Endodermal cell (in vitro differentiated cells): ENCODE results near the gene GZMB. TPM values are rescaled to one million over a fixed set of nuclear protein-coding genes. Genes with fewer than 3 reads are reported as not detected.

Experiments used
- DNase-seq: peaks from one replicate; pipeline ENCODE4 v3.0.0-alpha.2; 2017
- H3K27ac ChIP-seq: 2 replicates; pipeline ENCODE4 v1.5.1; 2013; ENCODE audit warnings: mild to moderate bottlenecking, low read depth, low read length, moderate library complexity
- H3K27me3 ChIP-seq: 2 replicates; pipeline ENCODE4 v1.6.1; 2013; ENCODE audit warnings: mild to moderate bottlenecking, low read length, moderate library complexity; ENCODE audit not compliant: insufficient read depth, control insufficient read depth, poor library complexity, severe bottlenecking
- H3K36me3 ChIP-seq: 2 replicates; pipeline ENCODE4 v1.7.0; 2013; ENCODE audit warnings: mild to moderate bottlenecking, low read length, moderate library complexity; ENCODE audit not compliant: control insufficient read depth, insufficient read depth
- H3K4me1 ChIP-seq: one replicate; pipeline ENCODE4 v1.7.0; 2013; ENCODE audit warnings: low read length; ENCODE audit not compliant: control insufficient read depth, insufficient read depth
- H3K4me3 ChIP-seq: 2 replicates; pipeline ENCODE4 v1.5.1; 2013; ENCODE audit warnings: mild to moderate bottlenecking, low read length, moderate library complexity
- H3K9ac ChIP-seq: 2 replicates; pipeline ENCODE4 v1.6.1; 2013; ENCODE audit warnings: mild to moderate bottlenecking, low read length, moderate library complexity; ENCODE audit not compliant: poor library complexity, severe bottlenecking; ENCODE audit errors: extremely low read depth
- H3K9me3 ChIP-seq: 2 replicates; pipeline ENCODE4 v1.6.1; 2013; ENCODE audit warnings: mild to moderate bottlenecking, low read length, moderate library complexity; ENCODE audit not compliant: control insufficient read depth
- H3K27ac Mint-ChIP-seq: 2 replicates; pipeline ENCODE4 v1.8.0; 2020; ENCODE audit warnings: mixed read lengths
- H3K27me3 Mint-ChIP-seq: 2 replicates; pipeline ENCODE4 v1.8.0; 2021; ENCODE audit warnings: mild to moderate bottlenecking, mixed read lengths; ENCODE audit not compliant: insufficient read depth
- H3K36me3 Mint-ChIP-seq: 2 replicates; pipeline ENCODE4 v1.8.0; 2020; ENCODE audit warnings: low read depth, mixed read lengths
- H3K4me1 Mint-ChIP-seq: 2 replicates; pipeline ENCODE4 v1.8.0; 2020; ENCODE audit warnings: mixed read lengths
- H3K4me3 Mint-ChIP-seq: 2 replicates; pipeline ENCODE4 v1.8.0; 2020; ENCODE audit warnings: mild to moderate bottlenecking, moderate library complexity, mixed read lengths
- H3K9me3 Mint-ChIP-seq: 2 replicates; pipeline ENCODE4 v1.8.0; 2020; ENCODE audit warnings: mild to moderate bottlenecking, mixed read lengths
- WGBS, 2 experiments: methylation state at CpG; one replicate each; pipeline versions ENCODE4 v1.1.5 to v1.1.7; 2013; ENCODE audit warnings: missing lambda C conversion rate in 2 of 2, mixed read lengths in 1 of 2; ENCODE audit not compliant: insufficient coverage in 1 of 2, insufficient read length in 1 of 2; 5-methylcytosine and 5-hydroxymethylcytosine counted together
- long read RNA-seq, 4 experiments: library from polyadenylated mRNA in 2 of 4; library from RNA in 1 of 4; library from capped mRNA in 1 of 4; stranded (forward) in 3 of 4; unstranded in 1 of 4; transcript quantifications; one replicate each; pipeline ENCODE4 v2.0.0, GENCODE V29; 2020 to 2021; ENCODE audit warnings: inconsistent platforms in 1 of 4
- polyA plus RNA-seq, 2 experiments: library from polyadenylated mRNA; stranded (reverse); fragments of 50-300 nt; gene quantifications; one replicate each; pipeline ENCODE4 v1.2.3, GENCODE V29; 2013
- total RNA-seq, 2 donors: library from RNA; stranded (reverse); fragmentation: NEBNext Ultra II Directional in 1 of 2; extraction: Animal tissue kit (Norgen Biotek cat#: 25700) in 1 of 2; gene quantifications; 2 replicates in 1 of 2; 3 replicates in 1 of 2; pipeline ENCODE4 v1.2.1, GENCODE V29; 2021
- TF ChIP-seq, protein P1 (sequence below): fragments of 200-600 bp; sonication (generic); conservative IDR thresholded peaks from 2 replicates; pipeline ENCODE4 v1.5.0; 2021; ENCODE audit warnings: antibody characterized with exemption, mild to moderate bottlenecking

The GZMB gene, protein sequence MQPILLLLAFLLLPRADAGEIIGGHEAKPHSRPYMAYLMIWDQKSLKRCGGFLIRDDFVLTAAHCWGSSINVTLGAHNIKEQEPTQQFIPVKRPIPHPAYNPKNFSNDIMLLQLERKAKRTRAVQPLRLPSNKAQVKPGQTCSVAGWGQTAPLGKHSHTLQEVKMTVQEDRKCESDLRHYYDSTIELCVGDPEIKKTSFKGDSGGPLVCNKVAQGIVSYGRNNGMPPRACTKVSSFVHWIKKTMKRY
- not detected for total RNA-seq
- polyA plus RNA-seq (2013, experiment 1 of 2), result not detected
- polyA plus RNA-seq (2013, experiment 2 of 2), result not detected
- long read RNA-seq, experiment 1, result 0 reads
- long read RNA-seq, experiment 2, result 0 reads
- long read RNA-seq, experiment 3, result 0 reads
- long read RNA-seq, experiment 4, result 0 reads

- H3K4me3 ChIP-seq, result no peak within 1 kb of the TSS
- H3K4me1 ChIP-seq, result no peaks in the 10 kb centered on the region
- Mint-ChIP-seq H3K4me3 (no peak within 1 kb of the TSS), H3K27me3 (no peaks in the 10 kb centered on the region), H3K36me3 (no peaks in the 10 kb centered on the region), H3K4me1 (no peaks in the 10 kb centered on the region), H3K27ac (no peak within 1 kb of the TSS), H3K9me3 (no peaks in the 10 kb centered on the region)
- H3K27me3 ChIP-seq, result no peaks in the 10 kb centered on the region
- no peak within 1 kb of the TSS for H3K27ac ChIP-seq
- no peak for DNase-seq
- TF ChIP-seq, protein P1, sequence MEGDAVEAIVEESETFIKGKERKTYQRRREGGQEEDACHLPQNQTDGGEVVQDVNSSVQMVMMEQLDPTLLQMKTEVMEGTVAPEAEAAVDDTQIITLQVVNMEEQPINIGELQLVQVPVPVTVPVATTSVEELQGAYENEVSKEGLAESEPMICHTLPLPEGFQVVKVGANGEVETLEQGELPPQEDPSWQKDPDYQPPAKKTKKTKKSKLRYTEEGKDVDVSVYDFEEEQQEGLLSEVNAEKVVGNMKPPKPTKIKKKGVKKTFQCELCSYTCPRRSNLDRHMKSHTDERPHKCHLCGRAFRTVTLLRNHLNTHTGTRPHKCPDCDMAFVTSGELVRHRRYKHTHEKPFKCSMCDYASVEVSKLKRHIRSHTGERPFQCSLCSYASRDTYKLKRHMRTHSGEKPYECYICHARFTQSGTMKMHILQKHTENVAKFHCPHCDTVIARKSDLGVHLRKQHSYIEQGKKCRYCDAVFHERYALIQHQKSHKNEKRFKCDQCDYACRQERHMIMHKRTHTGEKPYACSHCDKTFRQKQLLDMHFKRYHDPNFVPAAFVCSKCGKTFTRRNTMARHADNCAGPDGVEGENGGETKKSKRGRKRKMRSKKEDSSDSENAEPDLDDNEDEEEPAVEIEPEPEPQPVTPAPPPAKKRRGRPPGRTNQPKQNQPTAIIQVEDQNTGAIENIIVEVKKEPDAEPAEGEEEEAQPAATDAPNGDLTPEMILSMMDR, result no peak
- H3K36me3 ChIP-seq, result no peaks in the 10 kb centered on the region
- no peaks in the 10 kb centered on the region for H3K9me3 ChIP-seq
- 82 to 84% methylated on average over 2 of the region's 2 CpGs for WGBS, 2 experiments
- no peak within 1 kb of the TSS for H3K9ac ChIP-seq
Observed at GRCh38 chr14:24634158-24634557, at the start of gene GZMB. GZMB (minus strand) TSS chr14:24634190; CDS start chr14:24634160, 30 bp downstream.

DNA sequence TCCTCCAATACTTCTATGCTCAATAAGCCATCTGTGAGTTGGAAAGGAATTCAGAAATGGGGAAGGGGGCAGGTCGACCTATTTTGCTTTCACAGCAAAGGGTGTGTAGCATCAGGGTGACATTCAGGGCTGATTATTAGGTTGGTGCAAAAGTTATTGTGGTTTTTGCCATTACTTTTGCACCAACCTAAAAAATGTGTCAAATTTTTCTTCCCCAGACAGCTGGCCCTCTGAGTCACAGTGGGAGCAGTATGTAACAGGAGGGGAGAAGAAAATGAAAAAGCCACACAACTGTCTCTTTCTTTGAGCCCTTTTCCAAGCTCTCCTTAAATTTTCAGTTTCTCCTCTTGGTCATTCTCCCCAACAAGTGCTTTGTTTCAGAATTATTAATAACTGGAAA, 47.1 kb upstream of the GZMB start:
- no peak overlapping the region for H3K4me3 ChIP-seq
- peaks cover 2% of the 10 kb centered on the region for H3K4me1 Mint-ChIP-seq
- WGBS, 2 experiments, result 67% methylated on average over 1 of the region's 1 CpG; no CpG with 5 or more reads in 1 of the 2 experiments
- no peaks in the 10 kb centered on the region for H3K27me3 ChIP-seq
- no peaks in the 10 kb centered on the region for H3K36me3 Mint-ChIP-seq
- H3K27ac ChIP-seq, result no peak overlapping the region
- no peaks in the 10 kb centered on the region for H3K9me3 Mint-ChIP-seq
- peaks cover 13% of the 10 kb centered on the region for H3K27me3 Mint-ChIP-seq
- no peak for DNase-seq
- no peak overlapping the region for H3K27ac Mint-ChIP-seq
- no peaks in the 10 kb centered on the region for H3K36me3 ChIP-seq
- no peaks in the 10 kb centered on the region for H3K9me3 ChIP-seq
- H3K4me1 ChIP-seq, result no peaks in the 10 kb centered on the region
- no peak overlapping the region for H3K4me3 Mint-ChIP-seq
- TF ChIP-seq, protein P1, result no peak
- H3K9ac ChIP-seq, result no peak overlapping the region

- TF ChIP-seq, protein P1, result no peak
- no peak overlapping the region for H3K27ac Mint-ChIP-seq
- 85 to 90% methylated on average over 3 to 4 of the region's 4 CpGs for WGBS, 2 experiments
- Histone ChIP-seq H3K4me1 (no peaks in the 10 kb centered on the region), H3K9me3 (no peaks in the 10 kb centered on the region), H3K27me3 (no peaks in the 10 kb centered on the region), H3K36me3 (no peaks in the 10 kb centered on the region), H3K4me3 (no peak overlapping the region), H3K27ac (no peak overlapping the region), H3K9ac (no peak overlapping the region)
- no peaks in the 10 kb centered on the region for H3K9me3 Mint-ChIP-seq
- H3K27me3 Mint-ChIP-seq, result peaks cover 16% of the 10 kb centered on the region
- H3K4me3 Mint-ChIP-seq, result no peak overlapping the region
- H3K36me3 Mint-ChIP-seq, result no peaks in the 10 kb centered on the region
- peaks cover 2% of the 10 kb centered on the region for H3K4me1 Mint-ChIP-seq
- no peak for DNase-seq
Observed at GRCh38 chr14:24680516-24680915, 46.5 kb upstream of the GZMB start.
